GM19468 (cell line): ENCODE data around the gene MLF2.

Experiments used
- ATAC-seq: cut with Tn5 transposase; IDR thresholded peaks from one replicate; pipeline ENCODE4 v1.9.1; 2021; ENCODE audit warnings: mild to moderate bottlenecking, moderate library complexity, moderate number of reproducible peaks; ENCODE audit not compliant: unreplicated experiment; ENCODE audit errors: extremely low read depth

MLF2 gene

GRCh38 chr12:6699259-6699988 lies 53.5 kb downstream of the MLF2 start:
- no peak for ATAC-seq

- ATAC-seq: no peak
Observed at GRCh38 chr12:6698352-6699046, 54.4 kb downstream of the MLF2 start.
